ENCODE results near the gene C6orf120.

DNA sequence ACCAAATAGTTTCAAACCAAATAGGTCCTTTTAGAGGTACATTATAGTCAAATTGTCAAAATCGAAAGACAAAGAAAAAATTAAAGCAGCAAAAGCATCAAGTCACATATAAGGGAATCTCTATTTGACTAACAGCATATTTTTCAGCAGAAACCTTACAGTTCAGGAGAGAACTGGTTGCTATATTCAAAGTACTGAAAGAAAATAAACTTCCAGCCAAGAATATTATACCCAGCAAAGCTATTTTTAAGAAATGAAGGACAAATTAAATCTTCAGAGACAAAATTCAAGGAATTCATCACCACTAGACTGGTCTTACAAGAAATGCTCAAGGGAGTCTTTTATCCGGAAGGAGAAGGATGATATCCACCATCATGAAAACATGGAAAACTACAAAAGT is 16.1 kb upstream of the C6orf120 start:
- TF ChIP-seq CTCF (IDR thresholded peaks at IDR 0.05) (no peak), POLR2A (IDR thresholded peaks at IDR 0.05) (no peak)
